Activated CD8-positive, alpha-beta memory T cell treated with anti-CD3 and anti-CD28 coated beads for 1 hour (primary cell): Measurements from ENCODE around the gene KSR2.

Experiments used
- DNase-seq, 2 donors: peaks; one replicate each; pipeline ENCODE4 v3.0.0-alpha.2; 2020; ENCODE audit warnings: low read depth in 1 of 2; ENCODE audit errors: extremely low read depth in 1 of 2

KSR2 gene

DNA sequence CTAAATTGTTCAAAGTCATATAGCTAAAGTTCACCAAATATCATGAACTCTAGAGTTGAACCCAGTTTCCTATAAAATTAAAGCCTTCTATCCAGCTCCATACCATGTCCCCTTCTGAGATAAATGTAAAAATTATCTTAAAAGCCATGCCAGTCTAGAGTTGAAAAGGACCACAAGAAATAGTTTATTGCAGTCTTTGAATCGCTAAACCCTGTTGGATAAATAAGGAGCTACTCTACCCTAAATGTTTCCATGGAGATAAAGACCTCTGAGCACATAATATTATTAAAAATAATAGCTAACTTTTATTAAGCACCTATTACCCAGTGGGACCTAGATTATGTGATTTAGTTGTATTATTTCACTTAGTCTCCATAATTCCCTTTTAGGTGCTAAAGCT lies 379.8 kb downstream of the KSR2 start:
- DNase-seq = no peak

DNA sequence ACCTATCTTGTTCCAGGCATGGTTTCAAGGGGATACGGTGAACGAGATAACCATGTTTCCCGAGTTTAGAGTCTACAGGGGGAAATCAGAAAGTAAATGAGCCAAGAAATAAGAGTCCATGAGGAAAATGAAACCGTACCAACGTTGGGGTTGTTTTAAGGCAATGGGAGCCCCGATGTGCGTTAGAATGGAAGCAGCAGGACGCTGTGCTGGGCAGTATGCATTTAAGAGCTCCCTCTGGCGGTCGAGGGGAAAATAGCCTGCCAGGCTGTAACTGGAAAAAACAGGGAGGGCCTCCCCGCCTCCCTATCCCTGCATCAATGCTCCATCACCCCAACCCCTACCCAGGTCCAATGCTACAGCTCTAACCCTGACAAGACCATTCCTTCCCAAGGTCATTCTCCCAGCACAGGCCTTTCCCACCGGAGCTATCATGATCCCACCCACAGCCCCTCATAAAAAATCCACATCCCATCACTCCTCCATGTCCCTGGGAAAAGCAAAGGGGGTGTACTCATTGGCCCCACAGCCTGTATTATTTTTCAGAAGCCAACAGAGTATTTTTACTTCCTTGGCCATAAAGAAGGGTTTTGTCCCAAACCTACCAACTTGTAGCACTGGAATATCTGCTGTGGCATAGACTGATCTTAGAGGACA lies 381.0 kb downstream of the KSR2 start:
- no peak for DNase-seq

DNA sequence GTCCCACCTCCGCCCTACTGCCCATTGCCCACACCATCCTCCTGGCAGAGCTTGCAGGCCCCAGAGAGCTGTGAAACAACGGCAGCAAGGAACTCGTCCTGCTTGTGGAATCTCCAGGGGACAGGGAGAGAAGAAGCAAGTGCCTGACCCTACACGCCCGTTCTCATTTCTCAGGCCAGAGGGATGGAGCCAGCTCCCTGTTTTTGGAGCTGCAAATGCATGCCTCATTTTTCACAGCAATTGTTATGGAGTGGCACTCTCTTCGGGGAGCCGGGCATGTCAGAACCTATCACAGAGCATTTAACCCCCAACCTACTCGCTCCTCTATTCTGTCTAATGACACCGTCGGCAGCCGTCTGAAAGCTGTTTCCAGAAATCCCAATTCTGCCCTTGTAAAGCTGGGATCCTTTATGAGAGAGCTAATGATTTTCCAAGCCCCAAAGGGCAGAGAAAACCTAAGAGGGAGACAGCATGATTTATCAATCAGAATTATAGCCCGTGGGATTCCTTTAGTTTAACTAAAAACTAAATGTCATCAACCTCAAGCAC lies 385.0 kb downstream of the KSR2 start:
- no peak for DNase-seq

DNA sequence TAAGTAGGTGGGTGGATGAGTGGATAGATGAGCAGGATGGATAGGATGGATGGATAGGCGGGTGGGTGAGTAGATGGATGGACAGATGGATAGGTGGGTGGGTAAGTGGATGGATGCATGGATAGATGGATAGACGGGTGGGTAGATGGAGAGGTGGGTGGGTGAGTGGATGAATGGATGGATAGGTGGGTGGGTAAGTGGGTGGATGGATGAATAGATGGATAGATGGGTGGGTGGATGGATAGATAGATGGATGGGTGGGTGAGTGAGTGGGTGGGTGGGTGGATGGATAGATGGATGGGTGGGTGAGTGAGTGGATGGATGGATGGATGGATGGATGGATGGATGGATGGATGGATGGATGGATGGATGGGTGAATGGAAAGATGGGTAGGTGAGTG lies 385.7 kb downstream of the KSR2 start:
- no peak for DNase-seq

DNA sequence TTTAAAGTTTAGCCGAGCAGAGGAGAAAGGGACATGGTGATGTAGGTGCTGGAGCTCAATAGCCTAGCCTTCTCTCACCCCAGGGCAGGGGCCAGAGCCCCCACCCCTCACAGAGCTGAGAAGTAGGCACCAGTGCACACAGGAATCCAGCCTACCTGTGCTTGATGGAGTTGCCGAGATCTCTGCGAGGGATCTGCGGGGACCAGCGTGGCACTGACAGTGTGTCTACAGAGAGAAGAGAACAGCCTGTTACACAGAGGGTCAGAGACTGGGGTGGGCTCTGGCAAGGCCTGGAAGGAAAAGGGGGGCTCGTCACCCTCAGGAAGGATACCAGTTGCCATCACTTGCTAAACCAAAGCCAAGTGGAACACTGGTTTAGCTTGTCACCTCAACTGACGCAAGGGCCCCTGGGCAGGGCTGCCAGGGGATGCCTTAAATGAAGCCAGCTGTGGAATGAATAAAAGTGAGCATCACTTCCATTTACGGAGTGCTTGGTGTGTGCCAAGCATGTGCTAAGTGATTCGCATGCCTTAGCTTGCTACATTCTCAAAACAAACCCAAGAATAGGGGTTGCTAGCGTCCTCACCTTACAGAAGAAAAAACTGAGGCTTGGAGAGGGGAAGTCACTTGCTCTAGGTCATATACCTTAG lies 386.5 kb downstream of the KSR2 start:
- no peak for DNase-seq

DNA sequence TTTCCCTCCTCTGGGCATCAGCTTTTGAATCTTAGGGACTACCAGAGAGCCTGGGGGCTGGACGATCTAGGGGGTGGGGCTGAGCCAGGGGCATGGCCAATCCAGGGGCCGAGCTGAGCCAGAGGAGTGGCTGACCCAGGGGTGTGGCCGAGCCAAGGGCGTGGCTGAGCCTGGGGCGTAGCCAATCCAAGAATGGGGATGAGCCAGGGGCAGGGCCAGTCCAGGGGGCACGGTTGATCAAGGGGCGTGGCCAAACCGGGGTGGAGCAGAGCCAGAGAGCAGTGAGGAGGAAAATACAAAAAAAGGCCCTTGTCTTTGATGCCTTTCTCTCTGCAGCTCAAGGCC lies 388.1 kb downstream of the KSR2 start:
- no peak for DNase-seq

DNA sequence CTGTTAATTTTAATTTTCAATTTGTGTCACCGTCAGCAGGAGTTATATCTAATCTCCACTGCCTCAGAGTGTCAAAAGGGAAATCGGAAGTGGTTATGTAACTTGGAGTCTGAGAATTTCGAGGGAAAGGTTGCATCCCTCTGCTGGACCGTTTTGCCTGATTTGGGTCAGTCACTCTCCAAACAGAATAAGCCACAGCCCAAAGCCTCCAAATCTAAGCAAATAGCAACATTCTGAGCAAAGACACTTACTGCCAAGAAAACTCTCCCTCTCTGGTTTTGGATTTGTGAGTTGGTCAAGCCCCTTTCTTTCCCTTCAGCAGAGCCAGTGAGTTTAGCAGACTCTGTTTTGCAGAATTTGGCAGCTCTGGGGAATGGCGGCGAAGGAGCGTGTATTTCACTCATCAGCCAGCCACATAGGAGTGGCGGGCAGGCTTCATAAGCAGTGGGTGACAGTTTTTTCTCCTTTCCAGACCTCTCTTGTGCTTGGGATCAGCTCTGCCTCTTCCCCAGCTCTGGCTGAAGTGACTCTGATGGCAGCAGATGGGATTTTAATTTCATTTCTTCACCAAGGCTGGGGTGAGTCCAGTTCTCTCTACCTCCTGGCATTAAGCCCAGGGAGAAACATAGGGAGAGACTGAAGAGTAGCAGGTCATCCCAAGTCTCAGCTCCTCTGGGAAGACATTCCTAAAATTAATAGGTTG lies 388.6 kb downstream of the KSR2 start:
- no peak for DNase-seq

DNA sequence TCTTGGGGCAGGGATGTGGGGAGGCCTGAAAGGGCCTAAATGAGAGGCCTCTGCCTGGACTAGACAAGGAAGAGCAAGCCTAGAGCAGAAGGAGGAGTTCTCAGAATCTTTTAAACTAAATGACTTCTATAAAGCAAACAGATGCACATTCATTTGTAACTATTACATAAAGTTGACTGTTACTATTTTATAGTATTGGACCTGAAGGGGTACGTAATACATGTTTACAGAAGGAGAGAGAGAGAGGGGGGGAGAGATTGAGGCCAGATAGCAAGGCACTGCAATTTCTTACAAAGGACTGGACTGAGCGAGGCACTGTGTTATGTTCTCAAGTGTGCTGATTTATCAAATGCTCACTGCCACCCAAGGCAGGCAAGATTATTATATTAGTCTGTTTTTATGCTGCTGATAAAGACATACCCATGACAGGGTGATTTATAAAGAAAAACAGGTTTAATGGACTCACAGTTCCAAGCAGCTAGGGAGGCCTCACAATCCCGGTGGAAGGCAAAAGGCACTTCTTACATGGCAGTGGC lies 391.6 kb downstream of the KSR2 start:
- no peak for DNase-seq

DNA sequence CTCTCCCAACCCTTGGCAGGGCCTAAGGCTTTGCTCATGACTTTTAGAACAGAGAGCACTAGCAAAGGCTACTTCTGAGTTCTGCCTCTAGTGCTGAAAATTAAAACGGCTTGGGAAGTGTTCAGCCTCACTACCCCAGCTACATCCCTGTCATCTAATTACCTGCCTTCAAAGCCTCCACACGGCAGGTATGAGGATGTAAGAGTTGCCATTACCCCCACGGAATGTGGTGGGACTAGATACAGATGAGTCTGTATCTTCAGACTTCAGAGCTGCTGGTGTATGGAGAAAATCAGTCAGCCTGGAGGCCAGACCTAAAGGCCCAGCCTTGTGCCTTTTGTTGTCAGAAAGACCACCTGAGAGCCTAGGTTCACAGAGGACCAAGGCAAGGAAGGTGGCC lies 392.7 kb downstream of the KSR2 start:
- DNase-seq = no peak

DNA sequence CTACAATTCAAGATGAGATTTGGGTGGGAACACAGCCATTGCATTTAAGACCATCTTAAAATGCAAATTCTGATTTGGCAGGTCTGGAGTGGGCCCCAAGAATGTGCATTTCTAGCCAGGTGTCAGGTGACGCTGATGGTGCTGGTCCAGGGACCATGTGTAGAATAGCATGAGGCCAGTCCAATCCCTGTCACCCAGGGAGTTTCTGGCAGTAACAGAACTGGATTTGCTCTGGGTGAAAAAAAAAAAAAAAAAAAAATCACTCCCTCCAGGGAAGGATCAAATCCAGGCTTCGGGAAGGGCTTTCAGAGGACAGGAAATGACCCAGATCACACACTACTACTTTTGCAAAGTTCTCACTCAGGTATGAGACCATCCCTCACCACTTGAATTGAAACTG lies 394.1 kb downstream of the KSR2 start:
- DNase-seq = no peak

DNA sequence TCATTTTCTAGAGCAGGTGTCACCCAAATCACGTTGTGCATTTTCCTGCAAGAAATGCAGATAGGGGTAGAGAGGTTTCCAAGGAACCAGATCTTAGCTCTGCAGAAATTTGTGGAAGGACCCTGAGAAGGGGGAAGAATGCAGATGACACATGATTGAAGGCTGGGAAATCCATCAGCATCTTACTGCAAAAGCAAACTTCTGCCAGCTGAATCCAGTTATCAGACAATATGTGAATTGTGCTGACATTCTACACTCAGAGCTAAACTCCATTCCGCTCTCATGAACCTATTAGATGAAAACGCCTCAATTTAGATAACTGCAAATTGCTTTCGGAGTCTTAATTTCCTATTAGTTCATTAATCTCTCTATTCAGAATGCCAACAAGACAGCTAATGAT lies 396.0 kb downstream of the KSR2 start:
- DNase-seq = no peak

DNA sequence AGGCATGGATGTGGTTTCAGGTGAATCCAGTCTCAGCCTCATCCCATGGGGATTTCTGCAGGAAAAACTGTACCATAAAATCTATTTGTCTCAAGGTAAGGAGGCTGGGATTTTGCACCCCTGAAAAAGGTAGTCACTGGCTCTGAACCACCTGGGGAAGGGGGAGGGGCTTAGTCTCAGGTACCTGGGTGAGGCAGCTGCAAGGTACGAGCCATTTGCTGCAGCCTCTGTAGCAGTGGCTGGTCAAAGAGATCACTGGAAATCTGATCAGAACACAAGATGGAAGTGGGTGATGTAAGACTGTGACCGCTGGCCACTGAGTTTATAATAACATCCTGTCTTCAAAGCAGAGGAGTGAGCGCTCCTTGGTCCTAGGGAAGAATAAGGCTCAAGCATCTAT lies 397.5 kb downstream of the KSR2 start:
- no peak for DNase-seq

DNA sequence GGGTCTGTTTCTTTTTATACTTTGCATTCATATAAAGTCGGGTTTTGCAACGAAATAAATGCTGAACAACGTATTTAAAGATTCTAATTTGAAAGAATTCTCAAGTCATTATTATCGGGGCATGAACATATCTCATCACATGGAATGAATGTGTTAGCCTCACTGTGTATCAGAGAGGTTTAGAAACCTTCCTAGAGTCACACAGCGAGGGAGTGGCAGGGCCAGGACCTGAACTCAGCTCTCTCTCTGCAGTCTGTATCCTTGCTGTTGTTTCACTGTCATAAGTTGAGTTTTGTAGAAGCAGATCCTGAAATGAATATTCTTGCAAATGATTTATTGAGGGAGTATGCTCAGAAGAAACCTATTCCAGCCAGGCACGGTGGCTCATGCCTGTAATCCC lies 398.2 kb downstream of the KSR2 start:
- DNase-seq = no peak

DNA sequence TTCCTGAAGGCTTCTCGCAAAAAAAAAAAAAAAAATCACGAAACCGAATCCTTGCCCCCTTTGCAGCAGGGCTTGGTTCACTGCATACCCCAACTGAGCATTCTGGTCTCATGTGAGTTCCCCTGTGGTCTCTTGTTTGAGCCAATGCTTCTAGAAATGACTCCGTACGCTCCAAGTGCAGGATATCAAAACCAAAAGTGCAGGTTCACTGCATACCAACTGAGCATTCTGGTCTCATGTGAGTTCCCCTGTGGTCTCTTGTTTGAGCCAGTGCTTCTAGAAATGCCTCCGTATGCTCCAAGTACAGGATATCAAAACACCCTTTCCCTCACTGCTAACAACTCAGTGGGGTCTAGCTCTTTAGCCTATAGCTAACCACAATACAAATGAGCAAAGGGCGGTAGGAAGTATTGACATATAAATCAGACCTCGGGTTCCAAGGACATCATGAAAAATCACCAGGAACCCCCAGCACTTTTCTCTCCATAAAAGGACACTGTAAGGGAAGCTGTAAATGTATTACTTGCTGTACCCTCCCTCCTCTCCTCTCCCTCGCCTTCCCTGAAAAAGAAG lies 401.1 kb downstream of the KSR2 start:
- no peak for DNase-seq

DNA sequence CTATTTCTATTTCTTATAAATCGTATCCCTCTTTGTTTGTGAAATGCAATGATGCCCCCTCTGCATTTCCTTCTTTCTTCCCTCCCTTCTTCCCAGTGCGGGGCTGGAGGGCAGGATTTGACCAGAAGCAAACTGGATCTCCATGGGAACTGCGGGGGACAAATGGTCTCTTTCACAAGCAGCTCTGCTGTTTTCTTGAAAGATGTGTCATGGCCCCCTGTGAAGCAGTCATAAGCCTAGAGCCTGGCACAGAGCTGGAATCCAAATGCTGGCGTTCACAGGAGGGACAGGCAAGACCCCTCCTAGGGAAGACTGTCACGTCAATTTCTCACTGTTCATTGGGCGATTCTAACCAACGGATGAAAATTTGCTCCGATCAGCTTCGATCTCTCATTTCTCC lies 403.9 kb downstream of the KSR2 start:
- no peak for DNase-seq

DNA sequence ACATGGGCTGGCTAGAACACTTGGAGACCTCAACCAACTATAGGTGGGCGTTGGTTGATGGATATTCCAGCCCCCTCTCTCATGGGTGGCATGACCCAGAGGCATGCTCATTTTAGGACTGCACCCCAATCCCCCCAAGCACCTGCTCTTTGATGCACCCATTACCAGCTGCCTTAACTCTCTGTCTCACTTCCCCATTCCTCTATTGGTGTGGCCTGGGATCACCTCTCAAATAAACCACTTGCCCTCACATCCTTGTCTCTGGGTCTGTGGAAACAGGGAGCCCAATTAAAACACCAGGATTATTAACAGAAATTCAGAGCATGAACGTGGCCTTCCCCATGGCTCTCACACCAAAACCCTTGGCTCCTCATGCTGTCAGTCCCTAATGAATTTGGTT lies 405.1 kb downstream of the KSR2 start:
- no peak for DNase-seq

DNA sequence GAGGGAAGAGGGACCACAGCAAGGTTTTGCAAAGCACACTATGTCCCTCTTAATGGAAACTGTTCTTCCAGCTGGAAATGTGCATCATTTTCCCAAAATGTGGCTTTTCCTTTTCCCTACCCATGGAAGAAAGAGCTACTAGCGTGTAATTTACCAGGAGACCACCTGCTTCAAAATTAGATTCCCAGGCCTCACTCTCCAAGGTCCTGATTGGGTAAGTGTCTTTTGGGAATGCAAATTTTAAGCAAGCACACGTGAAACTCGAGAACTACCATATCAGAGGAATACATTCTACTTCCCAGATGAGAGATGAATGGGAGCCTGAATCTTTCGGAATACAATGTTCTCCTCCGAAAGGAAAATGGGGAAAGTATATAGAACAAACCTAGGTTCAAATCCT lies 405.8 kb downstream of the KSR2 start:
- DNase-seq = no peak

DNA sequence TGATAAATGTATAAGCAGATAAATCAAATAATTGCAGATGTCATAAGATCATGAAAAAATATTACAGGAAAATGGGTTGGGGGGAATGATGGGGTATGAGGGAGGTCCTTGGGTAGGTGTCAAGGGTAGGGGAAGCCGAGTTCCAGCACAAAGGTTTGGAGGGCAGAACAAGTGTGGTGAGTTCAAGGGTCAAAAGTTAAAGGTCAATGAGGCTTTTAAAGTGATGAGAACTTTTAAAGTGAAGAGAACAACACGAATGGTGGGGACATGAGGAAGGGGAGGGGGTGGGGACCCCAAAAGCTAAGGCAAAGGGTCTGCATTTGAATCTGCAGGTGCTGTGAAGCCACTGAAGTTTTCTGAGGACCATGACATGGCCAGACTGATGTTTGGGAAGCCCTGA lies 406.8 kb downstream of the KSR2 start:
- no peak for DNase-seq

DNA sequence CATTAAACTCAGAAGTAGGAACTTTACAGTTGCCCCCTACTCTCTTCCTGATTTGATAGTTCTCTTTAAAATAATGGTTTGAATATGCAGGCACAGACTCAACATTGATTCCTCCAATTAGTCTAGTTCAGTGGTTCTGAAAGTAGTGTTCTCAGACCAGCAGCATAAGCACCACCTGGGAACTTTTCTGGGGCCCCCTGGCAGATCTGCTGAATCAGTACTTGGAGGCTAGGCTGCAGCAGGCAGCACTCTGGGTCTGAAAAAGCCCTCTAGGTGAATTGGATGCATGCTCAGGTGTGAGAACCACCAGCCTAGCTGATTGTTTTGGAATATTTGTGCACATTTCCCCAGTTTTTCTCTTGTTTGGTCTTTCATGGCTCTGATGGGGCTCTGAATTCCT lies 408.8 kb downstream of the KSR2 start:
- DNase-seq = no peak

DNA sequence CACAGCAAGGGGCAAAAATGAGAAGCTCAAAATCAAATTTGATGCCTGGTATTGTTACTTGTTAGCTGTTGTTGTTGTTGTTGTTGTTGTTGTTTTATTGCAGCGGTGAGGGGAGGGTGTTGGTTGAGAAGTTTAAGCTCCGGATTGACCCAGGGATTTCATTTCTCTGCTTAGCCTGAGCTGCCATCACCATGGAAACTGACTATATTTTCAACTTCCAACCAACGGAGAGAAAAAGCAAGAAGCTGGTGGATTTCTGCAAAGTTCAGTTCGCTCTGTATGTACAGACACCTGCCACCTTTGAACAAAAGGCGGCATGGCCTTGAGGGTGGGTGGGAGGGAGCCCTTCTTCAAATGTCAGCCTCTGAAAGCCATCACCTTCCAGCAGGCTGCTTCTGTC lies 412.9 kb downstream of the KSR2 start:
- DNase-seq = no peak

DNA sequence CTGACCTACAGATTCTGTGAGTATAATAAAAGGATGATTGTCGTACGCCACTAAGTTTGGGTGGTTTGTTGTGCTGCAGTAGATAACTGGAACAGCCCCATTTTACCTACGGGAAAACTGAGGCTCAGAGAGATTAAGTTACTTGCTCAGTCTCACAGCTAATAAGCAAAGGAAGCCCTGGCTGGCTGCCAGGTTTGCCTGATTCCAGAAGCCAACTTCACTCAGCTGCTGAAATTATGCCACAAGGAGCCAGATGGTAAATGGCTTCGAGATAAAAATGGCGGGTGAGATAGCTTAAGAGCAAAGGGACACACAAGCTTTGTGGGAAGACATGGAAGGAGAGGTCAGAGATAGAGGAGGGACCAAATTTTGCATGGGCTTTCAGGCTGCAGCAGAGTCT lies 415.8 kb downstream of the KSR2 start:
- DNase-seq = no peak

DNA sequence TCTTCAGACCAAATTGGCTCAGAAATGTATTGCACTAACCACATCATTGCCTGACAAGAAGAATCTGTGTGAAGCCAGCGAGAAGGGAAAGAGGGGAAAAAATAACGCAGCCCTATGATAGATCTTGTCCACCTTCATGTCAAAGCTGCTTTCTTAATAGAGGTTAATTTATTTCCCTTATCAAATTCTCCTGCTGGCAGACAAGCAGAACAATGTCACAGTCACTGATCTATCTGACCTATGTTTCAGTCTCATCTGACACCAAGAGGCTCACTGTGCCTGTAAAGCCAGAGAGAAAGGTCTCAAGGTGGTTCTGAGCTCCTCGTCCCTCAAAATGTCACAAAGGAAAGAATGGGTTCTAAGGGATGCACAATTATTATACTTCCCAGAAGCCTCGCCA lies 417.1 kb downstream of the KSR2 start:
- DNase-seq = no peak
